ENCODE measurements around the gene VGLL4.

- TF ChIP-seq CTCF (optimal IDR thresholded peaks at IDR 0.05 in 1 of 3, IDR thresholded peaks at IDR 0.05 in 1 of 3, conservative IDR thresholded peaks at IDR 0.05 in 1 of 3; ENCODE audit: extremely low read depth in 1 of 3, insufficient read depth in 2 of 3, low read length in 3 of 3) (no peak), EZH2 (IDR thresholded peaks at IDR 0.05; ENCODE audit: low read length) (no peak)
Observed at GRCh38 chr3:11637901-11638458, 5.7 kb downstream of the VGLL4 start.

Measured in keratinocyte (primary cell).